CD4-positive, alpha-beta T cell treated with Interleukin-17A for 1 hour (primary cell): ENCODE results near the gene ZNF335.
"Not testable (repeated sequence)": the region's sequence is repeated elsewhere in the genome, so short reads cannot be mapped to it uniquely, and the experiment has no call there.

ENCODE experiments used
- DNase-seq: peaks from one replicate; pipeline ENCODE4 v3.0.0-alpha.2; 2020

Gene ZNF335

GRCh38 chr20:45909336-45909808, 62.6 kb downstream of the ZNF335 start:
- DNase-seq, result no peak

DNA sequence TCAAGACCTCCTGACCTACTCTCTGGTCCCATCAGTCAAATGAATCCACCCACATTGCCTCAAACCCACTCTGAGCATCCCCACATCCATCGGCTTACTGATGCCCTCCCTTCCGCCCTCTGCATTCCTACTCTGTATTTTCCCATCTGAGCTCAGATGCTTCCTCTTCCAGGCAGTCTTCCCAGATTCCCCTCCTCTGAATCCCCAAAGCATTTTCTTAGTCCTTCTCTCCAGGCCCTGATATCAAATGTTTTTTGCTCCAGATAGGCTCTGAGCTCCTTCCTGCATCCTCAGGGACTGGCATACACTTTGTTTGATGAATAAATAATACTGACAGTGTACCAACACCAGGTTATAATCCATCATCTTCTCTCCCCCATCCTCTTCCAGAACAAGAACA, 63.9 kb downstream of the ZNF335 start:
- no peak for DNase-seq

- DNase-seq, result no peak
Observed at GRCh38 chr20:45907219-45907948, 64.6 kb downstream of the ZNF335 start.

DNA sequence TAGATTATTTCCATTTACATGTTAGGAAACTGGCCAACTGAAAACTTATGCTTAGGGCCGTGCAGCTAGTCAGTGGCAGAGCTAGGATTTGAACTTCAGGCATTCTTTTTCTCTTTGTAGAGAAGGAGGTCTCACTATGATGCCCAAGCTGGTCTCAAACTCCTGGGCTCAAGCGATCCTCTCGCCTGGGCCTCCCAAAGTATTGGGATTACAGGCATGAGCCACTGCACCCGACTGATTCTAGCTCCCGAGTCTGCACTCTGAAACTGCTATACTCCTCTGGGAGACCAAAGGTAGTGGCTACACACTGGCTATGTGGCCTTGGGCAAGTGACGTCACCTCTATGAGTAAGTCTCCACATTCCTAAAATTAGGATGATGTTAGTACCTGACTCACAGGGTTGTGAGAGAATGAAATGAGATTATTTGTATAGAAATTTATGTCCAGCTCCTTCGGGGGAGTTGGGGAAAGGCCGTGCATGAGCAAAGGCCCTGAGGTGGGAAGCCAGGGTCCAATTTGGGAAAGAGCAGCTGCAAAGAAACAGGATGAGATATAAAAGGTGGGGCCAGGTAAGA, 66.4 kb downstream of the ZNF335 start:
- no peak for DNase-seq

DNA sequence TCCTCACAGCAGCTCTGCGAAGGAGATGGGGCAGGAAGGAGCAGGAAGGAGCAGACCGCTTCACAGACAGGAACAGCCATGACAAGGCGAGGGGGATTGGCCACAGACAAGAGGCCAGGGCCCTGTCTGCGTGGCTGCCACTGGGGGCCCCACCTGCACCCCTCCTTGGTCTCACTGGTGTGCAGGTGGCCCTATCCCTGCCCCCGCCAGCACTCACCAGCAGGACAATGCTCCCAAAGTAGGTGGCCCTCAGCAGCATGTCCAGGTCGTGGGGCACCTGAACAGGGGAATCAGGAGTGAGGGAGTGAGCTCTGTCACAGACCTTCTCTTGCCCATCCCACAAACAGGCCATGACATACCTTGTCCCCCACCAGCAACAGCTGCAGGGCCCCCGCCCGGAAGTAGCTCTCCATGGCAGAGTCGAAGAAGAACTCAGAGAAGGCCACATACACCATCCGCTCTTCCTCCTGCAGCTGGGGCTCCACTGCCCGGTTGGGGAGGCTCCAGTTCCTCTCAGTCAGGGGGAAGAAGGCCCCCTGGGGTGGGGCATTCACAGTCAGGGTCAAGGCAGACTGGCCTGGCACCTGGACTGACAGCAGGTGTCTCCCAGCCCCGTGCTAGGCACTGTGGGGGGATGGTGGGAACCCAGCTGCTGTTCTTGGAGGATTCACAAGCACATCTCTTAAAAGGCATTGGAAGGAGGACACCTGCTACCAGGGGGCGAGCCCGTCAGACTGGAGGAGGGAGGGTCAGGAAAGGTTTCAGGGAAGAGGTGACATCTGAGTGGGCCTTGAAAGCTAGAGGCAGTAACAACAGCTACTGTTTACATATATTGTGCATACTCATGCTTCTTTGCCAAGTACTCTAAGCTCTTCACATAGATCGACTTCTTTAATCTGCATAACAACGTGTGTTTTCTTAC, 67.2 kb downstream of the ZNF335 start:
- no peak for DNase-seq

GRCh38 chr20:45902199-45902701, 69.8 kb downstream of the ZNF335 start:
- DNase-seq, result no peak

DNA sequence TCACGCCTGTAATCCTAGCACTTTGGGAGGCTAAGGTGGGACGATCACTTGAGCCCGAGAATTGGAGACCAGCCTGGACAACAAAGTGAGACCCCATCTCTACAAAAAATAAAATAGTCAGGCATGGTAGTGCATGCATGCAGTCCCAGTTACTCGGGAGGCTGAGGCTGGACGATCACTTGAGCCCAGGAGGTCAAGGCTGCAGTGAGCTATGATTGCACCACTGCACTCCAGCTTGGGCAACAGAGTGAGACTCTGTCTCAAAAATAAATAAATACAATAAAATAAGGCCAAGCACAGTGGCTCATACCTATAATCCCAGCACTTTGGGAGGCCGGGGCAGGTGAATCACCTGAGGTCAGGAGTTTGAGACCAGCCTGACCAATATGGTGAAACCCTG, 70.7 kb downstream of the ZNF335 start:
- DNase-seq, result not testable (repeated sequence)

- no peak for DNase-seq
Observed at GRCh38 chr20:45899046-45899835, 72.8 kb downstream of the ZNF335 start.
